ENCODE results near the gene HTR6.

HTR6 gene

GRCh38 chr1:19656134-19656779, 8.4 kb upstream of the HTR6 start:
- DNase-seq (ENCODE audit: low read depth in 2 of 2, low spot score in 1 of 2): no peak

GRCh38 chr1:19656780-19657466, 7.8 kb upstream of the HTR6 start:
- DNase-seq (ENCODE audit: low read depth in 2 of 2, low spot score in 1 of 2): no peak

GRCh38 chr1:19657511-19657910, 7.2 kb upstream of the HTR6 start:
- no peak for DNase-seq (ENCODE audit: low read depth in 2 of 2, low spot score in 1 of 2)

GRCh38 chr1:19658186-19658585, 6.5 kb upstream of the HTR6 start:
- no peak for DNase-seq (ENCODE audit: low read depth in 2 of 2, low spot score in 1 of 2)

- DNase-seq (ENCODE audit: low read depth in 2 of 2, low spot score in 1 of 2): no peak
These were observed 2.9 kb upstream of the HTR6 start for GRCh38 chr1:19661721-19662228.

GRCh38 chr1:19662313-19662712, 2.4 kb upstream of the HTR6 start:
- DNase-seq (ENCODE audit: low read depth in 2 of 2, low spot score in 1 of 2): no peak

GRCh38 chr1:19665186-19665495, 466 bp downstream of the HTR6 start:
- DNase-seq (ENCODE audit: low read depth in 2 of 2, low spot score in 1 of 2): no peak

- no peak for DNase-seq (ENCODE audit: low read depth in 2 of 2, low spot score in 1 of 2)
These were observed 1.1 kb downstream of the HTR6 start for GRCh38 chr1:19665496-19666465.

- DNase-seq (ENCODE audit: low read depth in 2 of 2, low spot score in 1 of 2): no peak
These were observed 4.2 kb downstream of the HTR6 start for GRCh38 chr1:19668888-19669287.

GRCh38 chr1:19670787-19671186, 6.1 kb downstream of the HTR6 start:
- DNase-seq (ENCODE audit: low read depth in 2 of 2, low spot score in 1 of 2): no peak

GRCh38 chr1:19672237-19672636, 7.6 kb downstream of the HTR6 start:
- no peak for DNase-seq (ENCODE audit: low read depth in 2 of 2, low spot score in 1 of 2)

GRCh38 chr1:19675797-19676196, 11.1 kb downstream of the HTR6 start:
- DNase-seq (ENCODE audit: low read depth in 2 of 2, low spot score in 1 of 2): no peak

- DNase-seq (ENCODE audit: low read depth in 2 of 2, low spot score in 1 of 2): no peak
These were observed 11.8 kb downstream of the HTR6 start for GRCh38 chr1:19676438-19676922.

- no peak for DNase-seq (ENCODE audit: low read depth in 2 of 2, low spot score in 1 of 2)
These were observed 13.8 kb downstream of the HTR6 start for GRCh38 chr1:19678493-19678892.

- DNase-seq (ENCODE audit: low read depth in 2 of 2, low spot score in 1 of 2): no peak
These were observed 14.3 kb downstream of the HTR6 start for GRCh38 chr1:19678931-19679453.

GRCh38 chr1:19679691-19680090, 15.0 kb downstream of the HTR6 start:
- DNase-seq (ENCODE audit: low read depth in 2 of 2, low spot score in 1 of 2): no peak

GRCh38 chr1:19680644-19681043, 16.0 kb downstream of the HTR6 start:
- DNase-seq (ENCODE audit: low read depth in 2 of 2, low spot score in 1 of 2): no peak

GRCh38 chr1:19682257-19682656, 17.6 kb downstream of the HTR6 start:
- DNase-seq (ENCODE audit: low read depth in 2 of 2, low spot score in 1 of 2): no peak

GRCh38 chr1:19682901-19683300, 18.2 kb downstream of the HTR6 start:
- no peak for DNase-seq (ENCODE audit: low read depth in 2 of 2, low spot score in 1 of 2)

- no peak for DNase-seq (ENCODE audit: low read depth in 2 of 2, low spot score in 1 of 2)
These were observed 18.7 kb downstream of the HTR6 start for GRCh38 chr1:19683351-19683750.

GRCh38 chr1:19684677-19685076, 20.0 kb downstream of the HTR6 start:
- no peak for DNase-seq (ENCODE audit: low read depth in 2 of 2, low spot score in 1 of 2)

Data from stimulated activated CD8-positive, alpha-beta memory T cell treated with anti-CD3 and anti-CD28 coated beads, Interleukin-4, amount 100 ng/mL, for 1 hour (primary cell).